Liver (tissue), 9 donors: ENCODE results near the gene ITIH1. TPM values are rescaled to one million over a fixed set of nuclear protein-coding genes. Genes with fewer than 3 reads are reported as not detected.
A peak's percentile ranks its signal among the peaks of the same experiment; 100 is the strongest.

Experiments used
- DNase-seq: peaks from one replicate; pipeline ENCODE4 v3.0.0-alpha.2; 2017; ENCODE audit warnings: low spot score
- H3K27ac ChIP-seq, 2 donors: one replicate each; pipeline ENCODE4 v1.7.0; 2013; ENCODE audit warnings: inconsistent platforms in 2 of 2, low read length in 2 of 2, control low read depth in 1 of 2, low read depth in 1 of 2, mild to moderate bottlenecking in 1 of 2
- H3K27me3 ChIP-seq, 4 donors: one replicate each; pipeline versions ENCODE4 v1.6.1 to v1.7.0; 2013; ENCODE audit warnings: low read length in 3 of 4, inconsistent platforms in 1 of 4, mild to moderate bottlenecking in 1 of 4, moderate library complexity in 1 of 4; ENCODE audit not compliant: control insufficient read depth in 4 of 4, insufficient read depth in 4 of 4
- H3K36me3 ChIP-seq, 4 donors: one replicate each; pipeline versions ENCODE4 v1.6.1 to v1.7.0; 2013; ENCODE audit warnings: low read length in 3 of 4, mild to moderate bottlenecking in 3 of 4, low read depth in 1 of 4, moderate library complexity in 1 of 4; ENCODE audit not compliant: control insufficient read depth in 4 of 4, insufficient read depth in 3 of 4
- H3K4me1 ChIP-seq, 4 donors: one replicate each; pipeline versions ENCODE4 v1.6.1 to v1.7.0; 2013; ENCODE audit warnings: low read length in 3 of 4, mild to moderate bottlenecking in 3 of 4, moderate library complexity in 1 of 4; ENCODE audit not compliant: control insufficient read depth in 4 of 4, insufficient read depth in 4 of 4
- H3K4me3 ChIP-seq, 3 donors: one replicate each; pipeline versions ENCODE4 v1.6.1 to v1.7.0; 2013; ENCODE audit warnings: low read length in 3 of 3, control low read depth in 1 of 3, low read depth in 1 of 3, mild to moderate bottlenecking in 1 of 3
- H3K9ac ChIP-seq, 2 donors: one replicate each; pipeline ENCODE4 v1.7.0; 2013; ENCODE audit warnings: low read length in 2 of 2, mild to moderate bottlenecking in 2 of 2, moderate library complexity in 2 of 2, control low read depth in 1 of 2, low read depth in 1 of 2
- H3K9me3 ChIP-seq, 4 donors: one replicate each; pipeline versions ENCODE4 v1.6.1 to v1.7.0; 2013; ENCODE audit warnings: low read length in 3 of 4; ENCODE audit not compliant: control insufficient read depth in 4 of 4
- ATF3 ChIP-seq: IDR thresholded peaks from 2 replicates; pipeline ENCODE4 v1.6.1; 2016; ENCODE audit warnings: antibody characterized with exemption
- CTCF ChIP-seq: fragments of 150-350 bp; IDR thresholded peaks from 2 replicates; pipeline ENCODE4 v1.5.1; 2017; ENCODE audit warnings: improper control_type of control experiment, low read depth, low read length; ENCODE audit not compliant: missing input control
- EGR1 ChIP-seq, 2 donors: IDR thresholded peaks; 2 replicates each; pipeline ENCODE4 v1.6.1; 2016 to 2018; ENCODE audit warnings: antibody characterized with exemption in 2 of 2, low read depth in 2 of 2
- FOXA1 ChIP-seq: IDR thresholded peaks from 2 replicates; pipeline ENCODE4 v1.6.1; 2016; ENCODE audit warnings: antibody characterized with exemption
- GABPA ChIP-seq, 2 donors: IDR thresholded peaks in 1 of 2; conservative IDR thresholded peaks in 1 of 2; 2 replicates each; pipeline ENCODE4 v1.6.1; 2016; ENCODE audit warnings: antibody characterized with exemption in 2 of 2, mild to moderate bottlenecking in 1 of 2, moderate library complexity in 1 of 2
- HNF4A ChIP-seq, 2 donors: conservative IDR thresholded peaks; 2 replicates each; pipeline ENCODE4 v1.6.1; 2016; ENCODE audit warnings: antibody characterized with exemption in 2 of 2, mild to moderate bottlenecking in 2 of 2
- MAX ChIP-seq: IDR thresholded peaks from 2 replicates; pipeline ENCODE4 v1.6.1; 2016; ENCODE audit warnings: antibody characterized with exemption
- REST ChIP-seq: IDR thresholded peaks from 2 replicates; pipeline ENCODE4 v1.6.1; 2016; ENCODE audit warnings: antibody characterized with exemption, mild to moderate bottlenecking
- RXRA ChIP-seq, 2 donors: IDR thresholded peaks; 2 replicates each; pipeline ENCODE4 v1.6.1; 2017 to 2018; ENCODE audit warnings: antibody characterized with exemption in 2 of 2, mild to moderate bottlenecking in 1 of 2
- SP1 ChIP-seq: IDR thresholded peaks from 2 replicates; pipeline ENCODE4 v1.6.1; 2018; ENCODE audit warnings: antibody characterized with exemption, mild to moderate bottlenecking
- TAF1 ChIP-seq: conservative IDR thresholded peaks from 2 replicates; pipeline ENCODE4 v1.6.1; 2016; ENCODE audit warnings: antibody characterized with exemption, mild to moderate bottlenecking
- YY1 ChIP-seq: IDR thresholded peaks from 2 replicates; pipeline ENCODE4 v1.6.1; 2016; ENCODE audit warnings: antibody characterized with exemption, mild to moderate bottlenecking
- ZBTB33 ChIP-seq: IDR thresholded peaks from 2 replicates; pipeline ENCODE4 v1.6.1; 2016; ENCODE audit warnings: antibody characterized with exemption
- WGBS: extraction: QIAGEN DNeasy Blood & Tissue Kit; methylation state at CpG from one replicate; pipeline ENCODE4 v1.1.7; 2013; 5-methylcytosine and 5-hydroxymethylcytosine counted together
- polyA plus RNA-seq, 2 donors: library from polyadenylated mRNA; stranded (reverse) in 1 of 2; unstranded in 1 of 2; fragments of 200-250 nt in 1 of 2; fragments of >200 nt in 1 of 2; fragmentation: Nextera tagmentation in 1 of 2; extraction: Ambion mirVana in 1 of 2; gene quantifications; one replicate each; pipeline versions ENCODE4 v1.2.1 to v1.2.3, GENCODE V29; 2013 to 2015
- total RNA-seq, 2 donors: library from RNA; depleted of rRNA; stranded (reverse); fragments of >200 nt; gene quantifications; one replicate each; pipeline ENCODE4 v1.2.3, GENCODE V29; 2014
- donor health status: healthy.
- donor health status: healthy.
- donor health status: healthy.
- donor health status: healthy.
- donor health status: healthy.

Gene ITIH1
- total and polyA plus RNA-seq, 4 donors, result 1,022 to 1,400 (median 1,242) TPM

- Histone ChIP-seq H3K27me3 (no peaks in the 10 kb centered on the region), H3K4me1 (peaks cover 11 to 53% (median 31%) of the 10 kb centered on the region in 4 donors), H3K27ac (no peak overlapping the region), H3K36me3 (peaks cover 0 to 5% (median 2%) of the 10 kb centered on the region in 4 donors), H3K9ac (no peak overlapping the region), H3K9me3 (no peaks in the 10 kb centered on the region), H3K4me3 (no peak overlapping the region)
- TF ChIP-seq HNF4A (conservative IDR thresholded peaks at IDR 0.05) (no peak), EGR1 (IDR thresholded peaks at IDR 0.05; ENCODE audit: low read depth in 2 of 2) (no peak), GABPA (IDR thresholded peaks at IDR 0.05 in 1 of 2, conservative IDR thresholded peaks at IDR 0.05 in 1 of 2) (no peak), TAF1 (no peak)
- 94% methylated on average over 5 of the region's 5 CpGs for WGBS
- no peak for DNase-seq
Measured at GRCh38 chr3:52836471-52836845, 59.1 kb downstream of the ITIH1 start.

- no peaks in the 10 kb centered on the region for H3K9me3 ChIP-seq
- peaks cover 0 to 5% (median 2%) of the 10 kb centered on the region in 4 donors for H3K36me3 ChIP-seq
- no peak overlapping the region for H3K4me3 ChIP-seq
- H3K9ac ChIP-seq, result no peak overlapping the region
- DNase-seq, result no peak
- H3K27me3 ChIP-seq, result no peaks in the 10 kb centered on the region
- 88% methylated on average over 4 of the region's 4 CpGs for WGBS
- TF ChIP-seq ATF3 (no peak), FOXA1 (no peak), EGR1 (IDR thresholded peaks at IDR 0.05; ENCODE audit: low read depth in 2 of 2) (no peak), CTCF (no peak)
- peak overlapping the region in 1 of 2 donors; percentile 10 for H3K27ac ChIP-seq
- H3K4me1 ChIP-seq, result peaks cover 11 to 54% (median 32%) of the 10 kb centered on the region in 4 donors
Measured at GRCh38 chr3:52836986-52837385, 59.6 kb downstream of the ITIH1 start.

- H3K27ac ChIP-seq, result peak overlapping the region in 1 of 2 donors; percentile 30
- WGBS, result 92% methylated on average over 8 of the region's 8 CpGs
- H3K9me3 ChIP-seq, result no peaks in the 10 kb centered on the region
- no peak for DNase-seq
- peaks cover 11 to 55% (median 32%) of the 10 kb centered on the region in 4 donors for H3K4me1 ChIP-seq
- TF ChIP-seq RXRA (IDR thresholded peaks at IDR 0.05) (no peak), GABPA (IDR thresholded peaks at IDR 0.05 in 1 of 2, conservative IDR thresholded peaks at IDR 0.05 in 1 of 2) (no peak), REST (no peak), ZBTB33 (no peak), MAX (no peak), YY1 (no peak), FOXA1 (no peak), SP1 (no peak), ATF3 (no peak)
- peaks cover 0 to 5% (median 2%) of the 10 kb centered on the region in 4 donors for H3K36me3 ChIP-seq
- H3K9ac ChIP-seq, result no peak overlapping the region
- no peaks in the 10 kb centered on the region for H3K27me3 ChIP-seq
- no peak overlapping the region for H3K4me3 ChIP-seq
Measured at GRCh38 chr3:52838561-52839267, 61.3 kb downstream of the ITIH1 start.
